ENCODE data around the gene MRPL51.

The MRPL51 gene

GRCh38 chr12:6459004-6459337, 34.1 kb downstream of the MRPL51 start:
- Histone ChIP-seq H2AFZ (ENCODE audit: low read length, unreplicated experiment) (no peak overlapping the region), H3K27me3 (ENCODE audit: insufficient read depth, low read length) (no peaks in the 10 kb centered on the region), H3K27ac (ENCODE audit: low read depth, low read length) (no peak overlapping the region), H3K4me3 (ENCODE audit: low read depth, low read length) (no peak overlapping the region), H3K79me2 (ENCODE audit: control insufficient read depth, insufficient read depth, low read length, unreplicated experiment) (no peaks in the 10 kb centered on the region), H3K36me3 (ENCODE audit: insufficient read depth, low read length) (peaks cover 21% of the 10 kb centered on the region; the same call in 1 of the 2 replicates), H3K4me1 (ENCODE audit: control insufficient read depth, insufficient read depth, low read length, unreplicated experiment) (no peaks in the 10 kb centered on the region)

- no peaks in the 10 kb centered on the region for H3K79me2 ChIP-seq (ENCODE audit: control insufficient read depth, insufficient read depth, low read length, unreplicated experiment)
- H3K4me1 ChIP-seq (ENCODE audit: control insufficient read depth, insufficient read depth, low read length, unreplicated experiment): no peaks in the 10 kb centered on the region
- no peak overlapping the region for H3K27ac ChIP-seq (ENCODE audit: low read depth, low read length)
- peaks cover 21% of the 10 kb centered on the region; the same call in 1 of the 2 replicates for H3K36me3 ChIP-seq (ENCODE audit: insufficient read depth, low read length)
- no peaks in the 10 kb centered on the region for H3K27me3 ChIP-seq (ENCODE audit: insufficient read depth, low read length)
- no peak overlapping the region for H2AFZ ChIP-seq (ENCODE audit: low read length, unreplicated experiment)
- no peak overlapping the region for H3K4me3 ChIP-seq (ENCODE audit: low read depth, low read length)
Observed at GRCh38 chr12:6458281-6459003, 34.6 kb downstream of the MRPL51 start.

- Histone ChIP-seq H3K79me2 (ENCODE audit: control insufficient read depth, insufficient read depth, low read length, unreplicated experiment) (peaks cover 7% of the 10 kb centered on the region), H3K36me3 (ENCODE audit: insufficient read depth, low read length) (peaks cover 14% of the 10 kb centered on the region; the same call in 1 of the 2 replicates), H3K4me3 (ENCODE audit: low read depth, low read length) (no peak overlapping the region), H3K27ac (ENCODE audit: low read depth, low read length) (no peak overlapping the region), H3K4me1 (ENCODE audit: control insufficient read depth, insufficient read depth, low read length, unreplicated experiment) (peaks cover 7% of the 10 kb centered on the region), H3K27me3 (ENCODE audit: insufficient read depth, low read length) (no peaks in the 10 kb centered on the region), H2AFZ (ENCODE audit: low read length, unreplicated experiment) (no peak overlapping the region)
Observed at GRCh38 chr12:6457220-6457945, 35.7 kb downstream of the MRPL51 start.

- H3K4me3 ChIP-seq (ENCODE audit: low read depth, low read length): peak overlapping the region; percentile 79
- H2AFZ ChIP-seq (ENCODE audit: low read length, unreplicated experiment): no peak overlapping the region
Observed at GRCh38 chr12:6452944-6453630, 40.0 kb downstream of the MRPL51 start.

GRCh38 chr12:6452245-6452943, 40.7 kb downstream of the MRPL51 start:
- H3K4me1 ChIP-seq (ENCODE audit: control insufficient read depth, insufficient read depth, low read length, unreplicated experiment): peaks cover 16% of the 10 kb centered on the region
- peak overlapping the region; percentile 70 for H3K27ac ChIP-seq (ENCODE audit: low read depth, low read length)
- no peaks in the 10 kb centered on the region for H3K36me3 ChIP-seq (ENCODE audit: insufficient read depth, low read length)
- H3K79me2 ChIP-seq (ENCODE audit: control insufficient read depth, insufficient read depth, low read length, unreplicated experiment): peaks cover 23% of the 10 kb centered on the region
- H3K4me3 ChIP-seq (ENCODE audit: low read depth, low read length): peak overlapping the region; percentile 79
- H3K27me3 ChIP-seq (ENCODE audit: insufficient read depth, low read length): no peaks in the 10 kb centered on the region
- H2AFZ ChIP-seq (ENCODE audit: low read length, unreplicated experiment): peak overlapping the region; percentile 96

More at GRCh38 chr12:6452944-6453630, 40.0 kb downstream of the MRPL51 start:
- Histone ChIP-seq H3K79me2 (ENCODE audit: control insufficient read depth, insufficient read depth, low read length, unreplicated experiment) (peaks cover 23% of the 10 kb centered on the region), H3K27ac (ENCODE audit: low read depth, low read length) (0 out of 2 replicates have a peak overlapping the region, but pooled peaks have one; percentile 70), H3K4me1 (ENCODE audit: control insufficient read depth, insufficient read depth, low read length, unreplicated experiment) (peaks cover 16% of the 10 kb centered on the region), H3K36me3 (ENCODE audit: insufficient read depth, low read length) (peaks cover 4% of the 10 kb centered on the region; the same call in 1 of the 2 replicates), H3K27me3 (ENCODE audit: insufficient read depth, low read length) (no peaks in the 10 kb centered on the region)

- peak within 1 kb of the TSS; percentile 96 for H2AFZ ChIP-seq (ENCODE audit: low read length, unreplicated experiment)
- H3K79me2 ChIP-seq (ENCODE audit: control insufficient read depth, insufficient read depth, low read length, unreplicated experiment): peaks cover 23% of the 10 kb centered on the region
- no peaks in the 10 kb centered on the region for H3K27me3 ChIP-seq (ENCODE audit: insufficient read depth, low read length)
- no peaks in the 10 kb centered on the region for H3K36me3 ChIP-seq (ENCODE audit: insufficient read depth, low read length)
- H3K4me3 ChIP-seq (ENCODE audit: low read depth, low read length): peak within 1 kb of the TSS; percentile 79
- peak within 1 kb of the TSS; percentile 70 for H3K27ac ChIP-seq (ENCODE audit: low read depth, low read length)
- H3K4me1 ChIP-seq (ENCODE audit: control insufficient read depth, insufficient read depth, low read length, unreplicated experiment): peaks cover 16% of the 10 kb centered on the region
Observed at GRCh38 chr12:6451348-6452244, 41.5 kb downstream of the MRPL51 start, which contains the start of gene TAPBPL. TSS of gene TAPBPL (plus strand) at chr12:6452042. CDS start at chr12:6452249, 207 bp downstream.

- Histone ChIP-seq H2AFZ (ENCODE audit: low read length, unreplicated experiment) (peak overlapping the region; percentile 96), H3K27ac (ENCODE audit: low read depth, low read length) (peak overlapping the region; percentile 70), H3K4me1 (ENCODE audit: control insufficient read depth, insufficient read depth, low read length, unreplicated experiment) (peaks cover 16% of the 10 kb centered on the region), H3K27me3 (ENCODE audit: insufficient read depth, low read length) (no peaks in the 10 kb centered on the region), H3K4me3 (ENCODE audit: low read depth, low read length) (peak overlapping the region; percentile 79), H3K36me3 (ENCODE audit: insufficient read depth, low read length) (no peaks in the 10 kb centered on the region), H3K79me2 (ENCODE audit: control insufficient read depth, insufficient read depth, low read length, unreplicated experiment) (peaks cover 23% of the 10 kb centered on the region)
Observed at GRCh38 chr12:6450869-6451347, 42.2 kb downstream of the MRPL51 start.

- H3K27ac ChIP-seq (ENCODE audit: low read depth, low read length): peak overlapping the region; percentile 70; the same call in 1 of the 2 replicates
- peaks cover 16% of the 10 kb centered on the region for H3K4me1 ChIP-seq (ENCODE audit: control insufficient read depth, insufficient read depth, low read length, unreplicated experiment)
- H3K36me3 ChIP-seq (ENCODE audit: insufficient read depth, low read length): no peaks in the 10 kb centered on the region
- peaks cover 23% of the 10 kb centered on the region for H3K79me2 ChIP-seq (ENCODE audit: control insufficient read depth, insufficient read depth, low read length, unreplicated experiment)
- no peak overlapping the region for H2AFZ ChIP-seq (ENCODE audit: low read length, unreplicated experiment)
- peak overlapping the region; percentile 79 for H3K4me3 ChIP-seq (ENCODE audit: low read depth, low read length)
- no peaks in the 10 kb centered on the region for H3K27me3 ChIP-seq (ENCODE audit: insufficient read depth, low read length)
Observed at GRCh38 chr12:6450091-6450868, 42.8 kb downstream of the MRPL51 start.
